HG03354 (cell line): ENCODE measurements around the gene TNFRSF25.
"Not testable (repeated sequence)": the region's sequence is repeated elsewhere in the genome, so short reads cannot be mapped to it uniquely, and the experiment has no call there.

Source experiments
- ATAC-seq: cut with Tn5 transposase; IDR thresholded peaks from one replicate; pipeline ENCODE4 v1.9.1; 2021; ENCODE audit warnings: mild to moderate bottlenecking; ENCODE audit not compliant: unreplicated experiment, poor library complexity, severe bottlenecking

TNFRSF25 gene

GRCh38 chr1:6455752-6456520 is 10.0 kb downstream of the TNFRSF25 start:
- ATAC-seq = not testable (repeated sequence)

- ATAC-seq = no peak
Observed at GRCh38 chr1:6454856-6455751, 10.9 kb downstream of the TNFRSF25 start.

GRCh38 chr1:6453895-6454855 is 11.8 kb downstream of the TNFRSF25 start:
- ATAC-seq = not testable (repeated sequence)

- ATAC-seq = no peak
Observed at GRCh38 chr1:6450943-6451373, 15.0 kb downstream of the TNFRSF25 start.

GRCh38 chr1:6450486-6450885 is 15.5 kb downstream of the TNFRSF25 start:
- ATAC-seq = not testable (repeated sequence)

- ATAC-seq = no peak
Observed at GRCh38 chr1:6450005-6450450, 15.9 kb downstream of the TNFRSF25 start.

- ATAC-seq = no peak
Observed at GRCh38 chr1:6448749-6449631, 17.0 kb downstream of the TNFRSF25 start.

GRCh38 chr1:6447818-6448748 is 17.9 kb downstream of the TNFRSF25 start:
- ATAC-seq = no peak

- no peak for ATAC-seq
Observed at GRCh38 chr1:6447016-6447817, 18.8 kb downstream of the TNFRSF25 start.

GRCh38 chr1:6446665-6447015 is 19.3 kb downstream of the TNFRSF25 start:
- no peak for ATAC-seq

GRCh38 chr1:6445929-6446328 is 20.0 kb downstream of the TNFRSF25 start:
- ATAC-seq = not testable (repeated sequence)

GRCh38 chr1:6445062-6445763 is 20.8 kb downstream of the TNFRSF25 start:
- ATAC-seq = no peak

- ATAC-seq = no peak
Observed at GRCh38 chr1:6444377-6444776, 21.6 kb downstream of the TNFRSF25 start.

- ATAC-seq = no peak
Observed at GRCh38 chr1:6443339-6444115, 22.4 kb downstream of the TNFRSF25 start.

GRCh38 chr1:6441586-6441985 is 24.4 kb downstream of the TNFRSF25 start:
- ATAC-seq = no peak
